Heart left ventricle (tissue), 13 donors: ENCODE measurements around the gene GRIN1.

Source experiments
- POLR2A ChIP-seq, 2 donors: fragments of 450-650 bp; IDR thresholded peaks; one replicate each; pipeline ENCODE4 v1.6.1; 2017; ENCODE audit warnings: antibody characterized with exemption in 2 of 2, mild to moderate bottlenecking in 2 of 2, moderate library complexity in 2 of 2
- TF ChIP-seq, protein P1 (sequence below), 12 donors: fragments of 200-600 bp; sonication (generic) in 4 of 12; IDR thresholded peaks; one replicate each; pipeline versions ENCODE4 v1.5.0 to v1.8.0; 2018 to 2022; ENCODE audit warnings: antibody characterized with exemption in 12 of 12, mild to moderate bottlenecking in 5 of 12
- donor health status: ischemic (EF 13 %, LVEDD 7.1; RV severe dilation, severe dysfunction).
- donor health status: DM: no; HTN: yes; CAD: no.
- donor health status: DM: no; HTN: no; CAD: no.
- donor health status: ischemic (EF 25% LVEDD 6.9; RV normal size, moderate dysfunction).
- donor health status: ischemic (EF 25% LVEDD 5.7; RV mildly dilated, moderate dysfunction).
- donor health status: ischemic (EF 35%, LVEDD 5.7; RV mildly dilated, moderate dysfunction).
- donor health status: nonischemic (EF 11% LVEDD 7.7; RV severe dilation, severe dysfunction).
- donor health status: DM: yes; HTN: yes; CAD: no.
- donor health status: PGD.
- donor health status: ischemic (EF 29% LVEDD 5.4; RV normal size, mild dysfunction).
- donor health status: nonischemic (EF 23%, LVEDD 6.1; RV moderate dilation, normal function).

GRCh38 chr9:137194388-137194787, 55.4 kb downstream of the GRIN1 start:
- TF ChIP-seq, protein P1, sequence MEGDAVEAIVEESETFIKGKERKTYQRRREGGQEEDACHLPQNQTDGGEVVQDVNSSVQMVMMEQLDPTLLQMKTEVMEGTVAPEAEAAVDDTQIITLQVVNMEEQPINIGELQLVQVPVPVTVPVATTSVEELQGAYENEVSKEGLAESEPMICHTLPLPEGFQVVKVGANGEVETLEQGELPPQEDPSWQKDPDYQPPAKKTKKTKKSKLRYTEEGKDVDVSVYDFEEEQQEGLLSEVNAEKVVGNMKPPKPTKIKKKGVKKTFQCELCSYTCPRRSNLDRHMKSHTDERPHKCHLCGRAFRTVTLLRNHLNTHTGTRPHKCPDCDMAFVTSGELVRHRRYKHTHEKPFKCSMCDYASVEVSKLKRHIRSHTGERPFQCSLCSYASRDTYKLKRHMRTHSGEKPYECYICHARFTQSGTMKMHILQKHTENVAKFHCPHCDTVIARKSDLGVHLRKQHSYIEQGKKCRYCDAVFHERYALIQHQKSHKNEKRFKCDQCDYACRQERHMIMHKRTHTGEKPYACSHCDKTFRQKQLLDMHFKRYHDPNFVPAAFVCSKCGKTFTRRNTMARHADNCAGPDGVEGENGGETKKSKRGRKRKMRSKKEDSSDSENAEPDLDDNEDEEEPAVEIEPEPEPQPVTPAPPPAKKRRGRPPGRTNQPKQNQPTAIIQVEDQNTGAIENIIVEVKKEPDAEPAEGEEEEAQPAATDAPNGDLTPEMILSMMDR (IDR thresholded peaks at IDR 0.05), result no peak
- no peak for TF ChIP-seq POLR2A (IDR thresholded peaks at IDR 0.05)
